Neuronal stem cell (in vitro differentiated cells): Measurements from ENCODE around the gene UBTFL1.
"Not testable (repeated sequence)": the region's sequence is repeated elsewhere in the genome, so short reads cannot be mapped to it uniquely, and the experiment has no call there.

Source experiments
- DNase-seq: peaks from one replicate; pipeline ENCODE4 v3.0.0-alpha.2; 2013; ENCODE audit warnings: low spot score
- H2AFZ ChIP-seq: one replicate; pipeline ENCODE4 v1.6.1; 2013; ENCODE audit warnings: mild to moderate bottlenecking, low read length, inconsistent platforms
- H2AK5ac ChIP-seq: 2 replicates; pipeline ENCODE4 v1.6.1; 2013; ENCODE audit warnings: low read depth, mild to moderate bottlenecking, inconsistent platforms, low read length, moderate library complexity, mixed read lengths
- H2BK120ac ChIP-seq: 2 replicates; pipeline ENCODE4 v1.6.1; 2013; ENCODE audit warnings: low read depth, mild to moderate bottlenecking, inconsistent platforms, low read length, moderate library complexity, mixed read lengths
- H2BK12ac ChIP-seq: one replicate; pipeline ENCODE4 v1.6.1; 2013; ENCODE audit warnings: low read length, inconsistent platforms
- H2BK15ac ChIP-seq: 2 replicates; pipeline ENCODE4 v1.6.1; 2013; ENCODE audit warnings: mild to moderate bottlenecking, low read length, inconsistent platforms, mixed read lengths
- H2BK5ac ChIP-seq: one replicate; pipeline ENCODE4 v1.6.1; 2013; ENCODE audit warnings: inconsistent platforms, mild to moderate bottlenecking, low read length, moderate library complexity
- H3K14ac ChIP-seq: one replicate; pipeline ENCODE4 v1.6.1; 2013; ENCODE audit warnings: low read length, inconsistent platforms
- H3K18ac ChIP-seq: 2 replicates; pipeline ENCODE4 v1.6.1; 2013; ENCODE audit warnings: low read length, inconsistent platforms
- H3K23ac ChIP-seq: 2 replicates; pipeline ENCODE4 v1.6.1; 2013; ENCODE audit warnings: low read depth, mild to moderate bottlenecking, mixed read lengths, low read length, inconsistent platforms; ENCODE audit not compliant: poor library complexity
- H3K27ac ChIP-seq: replicated peaks from 3 replicates; pipeline ENCODE4 v1.5.1; 2013; ENCODE audit warnings: low read length, inconsistent platforms
- H3K27me3 ChIP-seq, 3 experiments: 2 replicates each; pipeline ENCODE4 v1.6.1; 2013; ENCODE audit warnings: low read length in 3 of 3, mild to moderate bottlenecking in 2 of 3, inconsistent platforms in 1 of 3, low read depth in 1 of 3, mixed read lengths in 1 of 3, moderate library complexity in 1 of 3; ENCODE audit not compliant: control insufficient read depth in 3 of 3, insufficient read depth in 3 of 3
- H3K36me3 ChIP-seq, 2 donors: replicated peaks in 1 of 2; 2 replicates each; pipeline ENCODE4 v1.6.1; 2013; ENCODE audit warnings: low read length in 2 of 2; ENCODE audit not compliant: control insufficient read depth in 2 of 2, insufficient read depth in 2 of 2
- H3K4ac ChIP-seq: 2 replicates; pipeline ENCODE4 v1.6.1; 2013; ENCODE audit warnings: inconsistent platforms, mild to moderate bottlenecking, low read length, moderate library complexity
- H3K4me1 ChIP-seq, 2 donors: 1 replicate in 1 of 2; 2 replicates in 1 of 2; pipeline ENCODE4 v1.6.1; 2013; ENCODE audit warnings: low read length in 2 of 2, low read depth in 1 of 2; ENCODE audit not compliant: control insufficient read depth in 2 of 2, insufficient read depth in 1 of 2
- H3K4me2 ChIP-seq: one replicate; pipeline ENCODE4 v1.6.1; 2013; ENCODE audit warnings: mild to moderate bottlenecking, low read length, inconsistent platforms; ENCODE audit not compliant: insufficient read depth, poor library complexity, severe bottlenecking
- H3K4me3 ChIP-seq, 2 donors: 2 replicates each; pipeline ENCODE4 v1.5.1; 2013; ENCODE audit warnings: low read length in 2 of 2, mild to moderate bottlenecking in 2 of 2, inconsistent platforms in 1 of 2, moderate library complexity in 1 of 2
- H3K79me1 ChIP-seq: one replicate; pipeline ENCODE4 v1.6.1; 2013; ENCODE audit warnings: low read depth, mild to moderate bottlenecking, inconsistent platforms, low read length, moderate library complexity
- H3K9ac ChIP-seq: one replicate; pipeline ENCODE4 v1.6.1; 2013; ENCODE audit warnings: mild to moderate bottlenecking, low read depth, low read length, inconsistent platforms; ENCODE audit not compliant: poor library complexity
- H3K9me3 ChIP-seq, 2 donors: replicated peaks in 1 of 2; 2 replicates each; pipeline versions ENCODE3 to v1.6.1; 2013; ENCODE audit warnings: low read length in 2 of 2, mild to moderate bottlenecking in 2 of 2, inconsistent platforms in 1 of 2, low read depth in 1 of 2, mixed read lengths in 1 of 2, moderate library complexity in 1 of 2; ENCODE audit not compliant: control insufficient read depth in 2 of 2, insufficient read depth in 1 of 2
- H4K8ac ChIP-seq: one replicate; pipeline ENCODE4 v1.6.1; 2013; ENCODE audit warnings: low read depth, mild to moderate bottlenecking, inconsistent platforms, low read length, moderate library complexity
- H4K91ac ChIP-seq: one replicate; pipeline ENCODE4 v1.6.1; 2013; ENCODE audit warnings: low read length, low read depth, mild to moderate bottlenecking, inconsistent platforms; ENCODE audit not compliant: poor library complexity
- WGBS, 2 donors: extraction: QIAGEN DNeasy Blood & Tissue Kit; methylation state at CpG; one replicate each; pipeline ENCODE4 v1.1.7; 2013; ENCODE audit warnings: missing lambda C conversion rate in 2 of 2, mixed read lengths in 1 of 2; ENCODE audit not compliant: insufficient read length in 2 of 2, insufficient replicate concordance in 1 of 2; ENCODE audit errors: extremely low coverage in 2 of 2; 5-methylcytosine and 5-hydroxymethylcytosine counted together

Gene UBTFL1

GRCh38 chr11:90088731-90089130, 3.0 kb downstream of the UBTFL1 start:
- not testable (repeated sequence) for H3K14ac ChIP-seq, H2BK5ac ChIP-seq, H2BK120ac ChIP-seq, H3K4ac ChIP-seq, H2AFZ ChIP-seq, H3K79me1 ChIP-seq, H2BK12ac ChIP-seq, H3K4me2 ChIP-seq, H3K9me3 ChIP-seq, H3K36me3 ChIP-seq, H3K27me3 ChIP-seq, H4K8ac ChIP-seq, H4K91ac ChIP-seq, H2AK5ac ChIP-seq, H3K4me1 ChIP-seq, H3K4me3 ChIP-seq, DNase-seq, H2BK15ac ChIP-seq, H3K18ac ChIP-seq, H3K27ac ChIP-seq, H3K9ac ChIP-seq, H3K23ac ChIP-seq
- no CpG with 5 or more reads among the region's 2 CpGs for WGBS, 2 donors

DNA sequence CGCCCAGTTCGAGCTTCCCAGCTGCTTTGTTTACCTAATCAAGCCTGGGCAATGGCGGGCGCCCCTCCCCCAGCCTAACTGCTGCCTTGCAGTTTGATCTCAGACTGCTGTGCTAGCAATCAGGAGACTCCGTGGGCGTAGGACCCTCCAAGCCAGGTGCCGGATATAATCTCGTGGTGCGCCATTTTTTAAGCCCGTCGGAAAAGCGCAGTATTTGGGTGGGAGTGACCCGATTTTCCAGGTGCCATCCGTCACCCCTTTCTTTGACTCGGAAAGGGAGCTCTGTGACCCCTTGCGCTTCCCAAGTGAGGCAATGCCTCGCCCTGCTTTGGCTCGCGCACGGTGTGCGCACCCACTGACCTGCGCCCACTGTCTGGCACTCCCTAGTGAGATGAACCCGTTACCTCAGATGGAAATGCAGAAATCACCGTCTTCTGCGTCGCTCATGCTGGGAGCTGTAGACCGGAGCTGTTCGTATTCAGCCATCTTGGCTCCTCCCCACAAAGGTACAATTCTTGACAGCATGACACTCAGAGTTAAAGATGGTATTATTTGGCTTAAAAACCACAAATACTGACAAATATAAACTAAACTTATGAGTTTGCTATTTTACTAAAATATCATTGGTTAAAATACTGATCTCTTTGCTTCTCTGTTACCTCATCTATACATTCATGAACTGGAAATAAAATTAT, 9.6 kb downstream of the UBTFL1 start:
- H2BK5ac ChIP-seq, H3K36me3 ChIP-seq, H3K9me3 ChIP-seq, H3K14ac ChIP-seq, H3K9ac ChIP-seq, H3K4ac ChIP-seq, H4K91ac ChIP-seq, H3K4me1 ChIP-seq, H3K4me3 ChIP-seq, H3K23ac ChIP-seq, DNase-seq, H2BK12ac ChIP-seq, H3K4me2 ChIP-seq, H2AFZ ChIP-seq, H2BK120ac ChIP-seq, H2BK15ac ChIP-seq, H3K27ac ChIP-seq, H2AK5ac ChIP-seq, H4K8ac ChIP-seq, H3K27me3 ChIP-seq, H3K18ac ChIP-seq, H3K79me1 ChIP-seq: not testable (repeated sequence)
- no CpG with 5 or more reads among the region's 28 CpGs for WGBS, 2 donors

DNA sequence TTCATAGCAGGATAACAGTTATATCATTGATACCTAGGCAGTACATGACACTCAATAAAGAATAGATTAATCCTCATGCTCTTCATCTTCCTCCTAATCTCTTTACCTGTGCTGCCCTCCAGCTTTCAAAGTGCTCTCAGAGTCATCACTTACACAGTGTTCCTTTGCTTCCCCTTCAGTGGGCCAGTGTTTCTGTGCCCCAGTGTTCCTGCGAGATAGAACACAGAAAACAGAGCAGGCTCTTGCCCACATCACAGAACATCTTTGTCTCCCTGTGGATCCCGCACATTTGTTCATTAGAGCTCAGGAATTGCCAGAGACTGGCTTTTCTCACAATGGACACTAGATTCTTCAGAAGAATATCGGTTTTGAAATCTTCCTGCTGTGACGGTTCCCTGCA, 12.5 kb downstream of the UBTFL1 start:
- H3K4me3 ChIP-seq, H2AK5ac ChIP-seq, H4K91ac ChIP-seq, H3K9ac ChIP-seq, H3K4ac ChIP-seq, H3K23ac ChIP-seq, H3K27me3 ChIP-seq, H3K36me3 ChIP-seq, H4K8ac ChIP-seq, H3K14ac ChIP-seq, H2BK15ac ChIP-seq, DNase-seq, H3K18ac ChIP-seq, H2BK120ac ChIP-seq, H2BK12ac ChIP-seq, H3K4me2 ChIP-seq, H3K79me1 ChIP-seq, H3K9me3 ChIP-seq, H2BK5ac ChIP-seq, H3K27ac ChIP-seq, H3K4me1 ChIP-seq: not testable (repeated sequence)
- peak overlapping the region; percentile 35 for H2AFZ ChIP-seq
- WGBS, 2 donors = no CpG with 5 or more reads among the region's 4 CpGs

GRCh38 chr11:90100431-90100830, 14.7 kb downstream of the UBTFL1 start:
- Histone ChIP-seq H2BK120ac (no peak overlapping the region), H3K9me3 (no peaks in the 10 kb centered on the region), H4K8ac (no peak overlapping the region), H3K4me2 (no peak overlapping the region), H3K27ac (no peak overlapping the region), H2BK5ac (no peak overlapping the region), H3K14ac (no peak overlapping the region), H3K4me3 (no peak overlapping the region), H4K91ac (no peak overlapping the region), H3K27me3 (no peaks in the 10 kb centered on the region), H3K36me3 (no peaks in the 10 kb centered on the region), H2BK12ac (no peak overlapping the region), H3K79me1 (no peaks in the 10 kb centered on the region), H2AK5ac (no peak overlapping the region), H3K23ac (no peak overlapping the region), H2BK15ac (no peak overlapping the region), H3K18ac (no peak overlapping the region), H3K4ac (no peak overlapping the region), H3K4me1 (peaks cover 0 to 3% of the 10 kb centered on the region in 2 donors), H3K9ac (no peak overlapping the region), H2AFZ (no peak overlapping the region)
- WGBS, 2 donors = no CpG with 5 or more reads among the region's 3 CpGs
- no peak for DNase-seq
